HepG2 (cell line): ENCODE results near the gene PHF5A. TPM values are rescaled to one million over a fixed set of nuclear protein-coding genes. Genes with fewer than 3 reads are reported as not detected.
A peak's percentile ranks its signal among the peaks of the same experiment; 100 is the strongest.

Experiments
- ATAC-seq: fragments of 200-7000 bp; cut with Tn5 transposase; 3 replicates; pipeline ENCODE4 v1.9.1; 2020; ENCODE audit warnings: mild to moderate bottlenecking, moderate library complexity
- BruUV-seq: library from RNA; stranded (reverse); fragments of 400-500 nt; replicated peaks from 2 replicates; lab custom pipeline; 2021; lab: Mats Ljungman, UMichigan
- CTCF ChIA-PET: fragments of 300-600 bp; formaldehyde crosslinking; extraction: SDS; loops from one replicate; lab custom pipeline; 2021; ENCODE audit warnings: low total read pairs, inconsistent platforms, low intra/inter-chr PET ratio; lab: Yijun Ruan, JAX
- POLR2A ChIA-PET: fragments of 350-600 bp; sonication (Branson Sonifier 250); formaldehyde crosslinking; loops from one replicate; lab custom pipeline; 2020; ENCODE audit warnings: antibody characterized with exemption, inconsistent platforms; lab: Yijun Ruan, JAX
- DNase-seq: peaks from one replicate; pipeline ENCODE4 v3.0.0-alpha.2; 2015; ENCODE audit warnings: low spot score
- FAIRE-seq: peaks from 3 replicates; lab custom pipeline; 2011; peaks lifted over from hg19 to GRCh38; lab: Jason Lieb, UNC
- H2AFZ ChIP-seq: one replicate; pipeline ENCODE4 v1.6.1; 2011; ENCODE audit warnings: low read length, inconsistent platforms
- H3K27ac ChIP-seq: fragments of 300-600 bp; 3 replicates; pipeline ENCODE4 v1.8.0; 2011; ENCODE audit warnings: mixed run types, mild to moderate bottlenecking, mixed read lengths, low read length, inconsistent platforms; ENCODE audit not compliant: insufficient read depth; ENCODE audit errors: extremely low read length
- H3K27me3 ChIP-seq, 2 experiments: fragments of 200-600 bp in 1 of 2; 2 replicates in 1 of 2; 3 replicates in 1 of 2; pipeline versions ENCODE4 v1.6.0 to v1.8.0; 2011; ENCODE audit warnings: low read length in 2 of 2, mild to moderate bottlenecking in 2 of 2, moderate library complexity in 2 of 2, inconsistent platforms in 1 of 2; ENCODE audit not compliant: insufficient read depth in 2 of 2, control insufficient read depth in 1 of 2
- H3K36me3 ChIP-seq, 2 experiments: fragments of 200-600 bp in 1 of 2; replicated peaks in 1 of 2; 2 replicates in 1 of 2; 3 replicates in 1 of 2; pipeline versions ENCODE4 v1.5.1 to v1.8.0; 2011; ENCODE audit warnings: low read length in 2 of 2, inconsistent platforms in 1 of 2; ENCODE audit not compliant: insufficient read depth in 2 of 2, control insufficient read depth in 1 of 2
- H3K4me1 ChIP-seq: 2 replicates; pipeline ENCODE4 v1.5.1; 2012; ENCODE audit warnings: low read length, inconsistent platforms; ENCODE audit not compliant: insufficient read depth
- H3K4me2 ChIP-seq: 2 replicates; pipeline ENCODE4 v1.6.0; 2011; ENCODE audit warnings: low read depth, low read length, inconsistent platforms
- H3K4me3 ChIP-seq, 3 experiments: fragments of 200-600 bp in 1 of 3; sonication (generic), shearing (Covaris generic) in 1 of 3; replicated peaks in 1 of 3; 2 replicates each; pipeline ENCODE4 v1.5.1; 2011 to 2016; ENCODE audit warnings: low read length in 3 of 3, inconsistent platforms in 2 of 3, low read depth in 2 of 3, mild to moderate bottlenecking in 2 of 3, control low read depth in 1 of 3, mixed read lengths in 1 of 3; ENCODE audit not compliant: insufficient read depth in 1 of 3
- H3K79me2 ChIP-seq: one replicate; pipeline ENCODE4 v1.6.1; 2011; ENCODE audit warnings: low read length, inconsistent platforms; ENCODE audit not compliant: insufficient read depth
- H3K9ac ChIP-seq: 2 replicates; pipeline ENCODE4 v1.6.0; 2011; ENCODE audit warnings: mild to moderate bottlenecking, low read depth, low read length, inconsistent platforms; ENCODE audit not compliant: insufficient read depth
- H3K9me3 ChIP-seq: 2 replicates; pipeline ENCODE4 v1.5.1; 2012; ENCODE audit warnings: mild to moderate bottlenecking, low read length
- H4K20me1 ChIP-seq: 2 replicates; pipeline ENCODE4 v1.6.0; 2011; ENCODE audit warnings: inconsistent platforms, mild to moderate bottlenecking, low read length, moderate library complexity; ENCODE audit not compliant: insufficient read depth
- FOXA3 ChIP-seq: IDR thresholded peaks from 2 replicates; pipeline ENCODE4 v1.6.1; 2016; ENCODE audit warnings: missing genetic modification reagents, missing compliant biosample characterization
- FOXK2 ChIP-seq: fragments of 450-650 bp; IDR thresholded peaks from 2 replicates; pipeline ENCODE4 v1.6.1; 2016
- HOXA5 ChIP-seq: sonication (generic); formaldehyde crosslinking; IDR thresholded peaks from 2 replicates; pipeline ENCODE4 v1.4.0; 2020; ENCODE audit warnings: missing genetic modification reagents
- KLF16 ChIP-seq, 2 experiments: sonication (generic) in 1 of 2; formaldehyde crosslinking in 1 of 2; IDR thresholded peaks; 2 replicates each; pipeline versions ENCODE4 v1.6.1 to v1.8.0; 2016 to 2023; ENCODE audit warnings: missing genetic modification reagents in 2 of 2, missing compliant biosample characterization in 1 of 2
- KLF6 ChIP-seq: IDR thresholded peaks from 2 replicates; pipeline ENCODE4 v1.8.0; 2016; ENCODE audit warnings: missing biosample characterization, missing genetic modification reagents
- SETDB1 ChIP-seq: sonication (generic); formaldehyde crosslinking; IDR thresholded peaks from 2 replicates; pipeline ENCODE4 v1.5.1; 2020; ENCODE audit warnings: missing genetic modification reagents, mild to moderate bottlenecking, borderline replicate concordance
- SUZ12 ChIP-seq: fragments of 150-350 bp; IDR thresholded peaks from 2 replicates; pipeline ENCODE4 v1.6.1; 2014; ENCODE audit warnings: low read depth, low read length
- TFDP2 ChIP-seq: sonication (generic); formaldehyde crosslinking; IDR thresholded peaks from 2 replicates; pipeline ENCODE4 v1.4.0; 2020; ENCODE audit warnings: missing genetic modification reagents
- ZBTB14 ChIP-seq: sonication (generic); formaldehyde crosslinking; IDR thresholded peaks from 2 replicates; pipeline ENCODE4 v1.4.0; 2020; ENCODE audit warnings: missing genetic modification reagents
- ZNF343 ChIP-seq: sonication (generic); formaldehyde crosslinking; IDR thresholded peaks from 2 replicates; pipeline ENCODE4 v1.4.0; 2020; ENCODE audit warnings: mild to moderate bottlenecking, missing genetic modification reagents
- ZNF432 ChIP-seq: sonication (generic); formaldehyde crosslinking; IDR thresholded peaks from 2 replicates; pipeline ENCODE4 v1.5.0; 2020; ENCODE audit warnings: missing genetic modification reagents, mild to moderate bottlenecking, borderline replicate concordance
- ZNF530 ChIP-seq: sonication (generic); formaldehyde crosslinking; IDR thresholded peaks from 2 replicates; pipeline ENCODE4 v1.5.0; 2020; ENCODE audit warnings: low read depth, mild to moderate bottlenecking, missing genetic modification reagents
- ZNF574 ChIP-seq: sonication (generic); formaldehyde crosslinking; IDR thresholded peaks from 2 replicates; pipeline ENCODE4 v1.4.0; 2020; ENCODE audit warnings: missing genetic modification reagents
- ZNF850 ChIP-seq: sonication (generic); formaldehyde crosslinking; conservative IDR thresholded peaks from 2 replicates; pipeline ENCODE4 v1.9.0; 2021; ENCODE audit warnings: mild to moderate bottlenecking, missing genetic modification reagents
- ZSCAN5A ChIP-seq: sonication (generic); formaldehyde crosslinking; IDR thresholded peaks from 2 replicates; pipeline ENCODE4 v1.8.0; 2022; ENCODE audit warnings: mild to moderate bottlenecking, missing genetic modification reagents, borderline replicate concordance
- WGBS: methylation state at CpG from one replicate; pipeline ENCODE4 v1.1.6; 2017; ENCODE audit warnings: low lambda C conversion rate; 5-methylcytosine and 5-hydroxymethylcytosine counted together
- in situ Hi-C: cut with HindIII; loops from 2 replicates; pipeline ENCODE4 v1.10.0; 2017; ENCODE audit warnings: low pct_unique_long_range_greater_than_20kb; ENCODE audit not compliant: extremely low pct_ligation_motif_present
- intact Hi-C: fragments of 100-400 bp; cut with micrococcal nuclease; formaldehyde crosslinking; loops from one replicate; pipeline ENCODE4 v1.10.0; 2022; ENCODE audit not compliant: unreplicated experiment
- polyA plus RNA-seq, 8 experiments: library from polyadenylated mRNA; depleted of rRNA in 3 of 8; stranded (reverse) in 7 of 8; unstranded in 1 of 8; fragments of >200 nt; fragmentation: Illumina TruSeq in 4 of 8; extraction: Trizol in 4 of 8; gene quantifications; 2 replicates each; pipeline versions ENCODE4 v1.2.1 to v1.2.3, GENCODE V29; 2011 to 2016; ENCODE audit warnings: low read depth in 4 of 8, missing spikeins in 1 of 8, mixed read lengths in 1 of 8; ENCODE audit not compliant: insufficient read depth in 1 of 8
- total RNA-seq, 5 experiments: library from RNA; depleted of rRNA; stranded (reverse); fragments of >200 nt; fragmentation: Illumina TruSeq; extraction: Trizol; gene quantifications; 2 replicates each; pipeline ENCODE4 v1.2.3, GENCODE V29; 2016; ENCODE audit warnings: low read depth in 1 of 5

Gene PHF5A
- total and polyA plus RNA-seq, 2 of the 13 experiments (the other 11 are each of a cell fraction or from before 2014, with no cell fraction given): 56.6 to 105 TPM

GRCh38 chr22:41446057-41446501, 22.4 kb downstream of the PHF5A start:
- ChIA-PET CTCF (no interaction called here), POLR2A (interaction anchor here (0.6 to 5.2 kb wide), 35 partner anchors 9 to 175 kb away, joined by 3 to 122 read pairs (median 5); partner anchors contain the start of genes ACO2, DESI1, PHF5A and PMM1)
- H3K4me2 ChIP-seq: peak overlapping the region; percentile 93
- intact Hi-C loops (loop anchor here (10.0 kb wide), 1 partner anchor 161 kb away; the partner anchor contains the start of gene RANGAP1), in situ Hi-C loops (no loop called here)
- no TSS peak for BruUV-seq
- FAIRE-seq (no peak), ATAC-seq (no peak), DNase-seq (no peak)
- peaks cover 54% of the 10 kb centered on the region for H3K79me2 ChIP-seq
- no peak overlapping the region for H2AFZ ChIP-seq
- peak overlapping the region; percentile 99 for H3K9ac ChIP-seq
- no peaks in the 10 kb centered on the region; a peak in 1 of 5 replicates for H3K27me3 ChIP-seq
- under 1% methylated on average over 11 of the region's 34 CpGs for WGBS
- peaks cover 27% of the 10 kb centered on the region for H3K4me1 ChIP-seq
- H3K27ac ChIP-seq: peak overlapping the region; percentile 100
- peaks cover 9% of the 10 kb centered on the region for H4K20me1 ChIP-seq
- peak overlapping the region; percentile 89 to 97 (median 90) for H3K4me3 ChIP-seq
- H3K36me3 ChIP-seq: peaks cover 4 to 9% of the 10 kb centered on the region in 2 experiments; a peak in 3 of 5 replicates
- no peaks in the 10 kb centered on the region for H3K9me3 ChIP-seq
- TF ChIP-seq KLF16 (CRISPR knock-in tag; IDR thresholded peaks at IDR 0.05): no peak
- no peak for TF ChIP-seq HOXA5
- 0 out of 2 replicates have a peak, but pooled peaks have one; percentile 20 for TF ChIP-seq ZNF432
- no peak for TF ChIP-seq KLF6 (CRISPR knock-in tag)
- no peak for TF ChIP-seq FOXK2
- TF ChIP-seq ZNF343 (CRISPR knock-in tag): no peak
- TF ChIP-seq ZSCAN5A: no peak
- TF ChIP-seq ZBTB14 (CRISPR knock-in tag): no peak
- no peak for TF ChIP-seq FOXA3
- no peak for TF ChIP-seq ZNF574 (CRISPR knock-in tag)
- TF ChIP-seq SUZ12: no peak
- 0 out of 2 replicates have a peak, but pooled peaks have one; percentile 26 for TF ChIP-seq ZNF850
- no peak for TF ChIP-seq ZNF530 (CRISPR knock-in tag)
- no peak for TF ChIP-seq TFDP2 (CRISPR knock-in tag)
- no peak for TF ChIP-seq SETDB1 (CRISPR knock-in tag)
